Amygdala (tissue), 56 donors: ENCODE results near the gene CDK13.
"Not testable (repeated sequence)": the region's sequence is repeated elsewhere in the genome, so short reads cannot be mapped to it uniquely, and the experiment has no call there.

ENCODE experiments used
- DNase-seq, 56 donors: peaks; one replicate each; lab custom pipeline; 2025; lab: John Stamatoyannopoulos, UW

CDK13 gene

DNA sequence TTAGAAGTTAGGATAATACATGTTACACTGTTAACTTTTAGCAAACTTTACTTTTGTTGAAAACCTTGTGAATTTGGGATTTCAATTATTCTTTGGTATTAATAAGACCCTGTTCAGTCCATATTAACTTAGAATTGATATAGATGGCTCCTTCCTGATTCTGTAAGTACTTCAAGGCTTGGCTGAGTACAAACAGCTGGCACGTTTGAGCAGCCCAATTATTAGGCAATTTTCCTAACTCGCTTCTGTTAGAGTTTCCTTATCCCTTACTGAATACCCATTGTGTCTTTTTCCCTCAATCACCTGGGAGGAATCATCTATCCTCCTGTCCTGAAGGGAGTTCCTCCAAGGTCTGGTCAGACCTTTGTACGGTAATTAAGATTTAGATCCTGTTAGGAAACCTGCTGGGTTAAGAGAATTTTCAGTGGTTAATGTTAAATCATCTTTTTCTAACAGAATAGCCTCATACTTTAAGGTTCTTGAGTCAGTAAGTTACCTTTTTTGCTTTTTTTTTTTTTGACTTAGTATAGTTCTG is 195.6 kb downstream of the CDK13 start:
- DNase-seq = not testable (repeated sequence)

DNA sequence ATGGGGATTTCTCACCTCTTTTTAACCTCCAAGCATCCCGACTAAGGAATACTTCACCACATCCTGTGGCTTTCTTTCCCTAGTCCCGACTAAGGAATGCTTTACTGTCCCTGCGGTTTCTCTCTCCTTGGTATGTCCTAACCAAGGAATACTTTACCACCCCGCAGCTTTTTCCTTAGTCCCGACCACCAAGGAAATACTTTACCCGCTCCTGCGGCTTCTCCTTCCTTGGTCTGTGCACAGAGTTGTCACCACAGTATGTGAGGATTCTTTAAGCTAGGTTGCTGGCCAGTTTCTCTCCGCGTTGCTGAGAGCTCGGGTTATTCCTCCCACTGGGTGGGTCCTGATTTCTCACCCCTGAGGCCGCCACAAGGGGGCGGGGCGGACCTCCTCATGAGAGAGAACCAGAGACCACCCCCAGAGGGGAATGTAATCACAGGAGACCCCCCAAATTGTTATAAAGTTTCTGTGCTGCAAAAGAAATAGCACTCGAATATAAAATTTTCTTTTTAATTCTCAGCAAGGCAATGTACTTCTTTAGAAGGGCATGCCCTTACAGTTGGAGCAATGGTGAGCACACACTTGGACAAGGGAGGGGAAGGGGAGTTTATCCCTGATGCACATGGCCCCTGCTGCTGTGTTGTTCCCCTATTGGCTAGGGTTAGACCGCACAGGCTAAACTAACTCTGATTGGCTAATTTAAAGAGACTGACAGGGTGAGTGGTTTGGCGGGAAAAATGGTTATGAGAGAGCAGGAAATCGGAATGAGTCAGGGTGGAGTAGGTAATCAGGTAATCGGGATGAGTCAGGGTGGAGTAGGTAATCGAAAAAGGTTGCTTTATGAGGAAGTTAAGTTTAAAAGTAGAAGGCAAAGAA is 197.6 kb downstream of the CDK13 start:
- DNase-seq = no peak

DNA sequence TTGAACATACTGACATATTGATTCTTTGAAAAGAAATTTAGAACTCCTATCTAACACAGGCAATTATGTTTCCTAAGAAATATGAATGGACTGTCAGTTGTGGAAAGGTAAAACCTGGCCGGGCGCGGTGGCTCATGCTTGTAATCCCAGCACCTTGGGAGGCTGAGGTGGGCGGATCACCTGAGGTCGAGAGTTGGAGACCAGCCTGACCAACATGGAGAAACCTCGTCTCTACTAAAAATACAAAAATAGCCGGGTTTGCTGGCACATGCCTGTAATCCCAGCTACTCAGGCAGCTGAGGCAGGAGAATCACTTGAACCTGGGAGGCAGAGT is 198.2 kb downstream of the CDK13 start:
- not testable (repeated sequence) for DNase-seq

DNA sequence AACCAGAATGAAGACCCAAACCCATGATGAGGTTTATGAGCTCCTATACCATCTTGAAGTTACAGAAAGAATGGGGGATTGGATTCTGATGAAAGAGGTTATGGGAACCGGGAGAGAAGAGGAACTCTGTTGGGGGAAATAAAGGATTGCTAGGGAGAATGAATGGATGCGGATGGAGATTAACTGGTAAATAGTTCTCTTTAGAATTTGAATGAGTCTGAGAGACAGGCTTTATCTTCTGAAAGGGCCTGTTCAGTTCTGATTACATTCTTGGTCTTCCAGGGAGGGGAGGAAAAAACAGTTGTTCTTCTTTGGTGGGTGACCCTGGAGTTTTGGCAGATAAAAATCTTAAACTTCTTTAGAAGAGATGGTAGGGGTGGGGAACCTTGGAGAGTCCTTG is 198.6 kb downstream of the CDK13 start:
- no peak for DNase-seq
